Uterus (tissue), 4 donors: Measurements from ENCODE around the gene EMC6. TPM values are rescaled to one million over a fixed set of nuclear protein-coding genes. Genes with fewer than 3 reads are reported as not detected.

Source experiments
- DNase-seq, 2 donors: peaks; one replicate each; pipeline ENCODE4 v3.0.0-alpha.2; 2019 to 2020
- H3K27ac ChIP-seq, 2 donors: fragments of 200-600 bp; sonication (generic); 1 replicate in 1 of 2; 2 replicates in 1 of 2; pipeline ENCODE4 v1.5.1; 2016 to 2018
- H3K27me3 ChIP-seq, 2 donors: fragments of 200-600 bp; sonication (generic); one replicate each; pipeline ENCODE4 v1.5.1; 2018 to 2019; ENCODE audit warnings: control low read depth in 1 of 2
- H3K36me3 ChIP-seq, 2 donors: fragments of 200-600 bp; sonication (generic); one replicate each; pipeline ENCODE4 v1.5.1; 2019; ENCODE audit warnings: control low read depth in 1 of 2
- H3K4me1 ChIP-seq, 2 donors: fragments of 200-600 bp; sonication (generic); one replicate each; pipeline ENCODE4 v1.5.1; 2018 to 2019; ENCODE audit warnings: control low read depth in 1 of 2
- H3K4me3 ChIP-seq, 2 donors: fragments of 200-600 bp; sonication (generic); 1 replicate in 1 of 2; 2 replicates in 1 of 2; pipeline ENCODE4 v1.5.1; 2018 to 2019; ENCODE audit warnings: mild to moderate bottlenecking in 1 of 2
- H3K9me3 ChIP-seq, 2 donors: fragments of 200-600 bp; sonication (generic); one replicate each; pipeline ENCODE4 v1.5.1; 2019; ENCODE audit warnings: control low read depth in 1 of 2
- POLR2A ChIP-seq, 2 donors: fragments of 450-650 bp; IDR thresholded peaks; one replicate each; pipeline ENCODE4 v1.6.1; 2016; ENCODE audit warnings: antibody characterized with exemption in 2 of 2, mild to moderate bottlenecking in 1 of 2, moderate library complexity in 1 of 2
- intact Hi-C: fragments of 100-400 bp; cut with DNase I; formaldehyde crosslinking; loops from one replicate; pipeline ENCODE4 v1.15.1; 2023; ENCODE audit warnings: low total_unique reads
- total RNA-seq, 4 donors: library from RNA; depleted of rRNA in 3 of 4; stranded (reverse); fragments of >200 nt in 3 of 4; gene quantifications; one replicate each; pipeline versions ENCODE4 v1.1.0 to v1.2.4, GENCODE V29; 2014 to 2023
- TF ChIP-seq, protein P1 (sequence below), 4 experiments: fragments of 200-600 bp in 2 of 4; fragments of 450-650 bp in 2 of 4; sonication (generic) in 2 of 4; IDR thresholded peaks; one replicate each; pipeline ENCODE4 v1.5.1; 2016 to 2019; ENCODE audit warnings: antibody characterized with exemption in 4 of 4, mild to moderate bottlenecking in 2 of 4, moderate library complexity in 1 of 4
- donor health status: DM: yes; HTN: yes; CAD: no.

EMC6 gene
- total RNA-seq, 4 donors from 2014 or later: 7.1 to 34.7 (median 22.7) TPM

DNA sequence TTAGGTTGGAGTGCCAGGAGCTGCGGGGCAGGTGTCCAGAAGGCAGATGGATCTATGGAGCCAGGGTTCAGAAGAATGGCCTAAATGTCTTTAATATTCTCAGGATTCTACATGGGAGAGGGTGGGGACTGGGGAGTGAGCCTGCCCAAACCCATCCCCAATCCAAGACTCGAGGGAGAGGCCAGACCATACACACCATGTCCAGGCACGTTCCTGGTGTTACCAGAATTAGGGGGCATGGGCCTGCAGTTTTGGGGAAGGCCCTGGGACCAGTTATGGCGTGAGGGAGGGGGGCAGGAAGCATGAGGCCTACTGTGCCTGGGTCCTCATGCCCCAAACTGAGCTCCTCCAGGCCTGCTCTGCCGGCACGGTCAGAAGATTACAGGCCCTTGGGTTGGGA, 2.1 kb upstream of the EMC6 start:
- intact Hi-C loops: no loop called here
- Histone ChIP-seq H3K27me3 (no peaks in the 10 kb centered on the region), H3K4me1 (peaks cover 9 to 12% of the 10 kb centered on the region in 2 donors), H3K27ac (peak overlapping the region; percentile 97 to 99), H3K36me3 (no peaks in the 10 kb centered on the region), H3K9me3 (no peaks in the 10 kb centered on the region), H3K4me3 (peak overlapping the region in 1 of 2 donors; percentile 96)
- DNase-seq: no peak
- TF ChIP-seq, protein P1, sequence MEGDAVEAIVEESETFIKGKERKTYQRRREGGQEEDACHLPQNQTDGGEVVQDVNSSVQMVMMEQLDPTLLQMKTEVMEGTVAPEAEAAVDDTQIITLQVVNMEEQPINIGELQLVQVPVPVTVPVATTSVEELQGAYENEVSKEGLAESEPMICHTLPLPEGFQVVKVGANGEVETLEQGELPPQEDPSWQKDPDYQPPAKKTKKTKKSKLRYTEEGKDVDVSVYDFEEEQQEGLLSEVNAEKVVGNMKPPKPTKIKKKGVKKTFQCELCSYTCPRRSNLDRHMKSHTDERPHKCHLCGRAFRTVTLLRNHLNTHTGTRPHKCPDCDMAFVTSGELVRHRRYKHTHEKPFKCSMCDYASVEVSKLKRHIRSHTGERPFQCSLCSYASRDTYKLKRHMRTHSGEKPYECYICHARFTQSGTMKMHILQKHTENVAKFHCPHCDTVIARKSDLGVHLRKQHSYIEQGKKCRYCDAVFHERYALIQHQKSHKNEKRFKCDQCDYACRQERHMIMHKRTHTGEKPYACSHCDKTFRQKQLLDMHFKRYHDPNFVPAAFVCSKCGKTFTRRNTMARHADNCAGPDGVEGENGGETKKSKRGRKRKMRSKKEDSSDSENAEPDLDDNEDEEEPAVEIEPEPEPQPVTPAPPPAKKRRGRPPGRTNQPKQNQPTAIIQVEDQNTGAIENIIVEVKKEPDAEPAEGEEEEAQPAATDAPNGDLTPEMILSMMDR (IDR thresholded peaks at IDR 0.05): no peak
- no peak for TF ChIP-seq POLR2A (IDR thresholded peaks at IDR 0.05)

- Histone ChIP-seq H3K4me1 (peaks cover 9 to 12% of the 10 kb centered on the region in 2 donors), H3K36me3 (no peaks in the 10 kb centered on the region), H3K27ac (peak overlapping the region; percentile 97 to 99), H3K27me3 (no peaks in the 10 kb centered on the region), H3K4me3 (peak overlapping the region; percentile 88 to 96), H3K9me3 (no peaks in the 10 kb centered on the region)
- TF ChIP-seq, protein P1 (IDR thresholded peaks at IDR 0.05): no peak
- TF ChIP-seq POLR2A (IDR thresholded peaks at IDR 0.05): no peak
- intact Hi-C loops: no loop called here
- DNase-seq: peak; percentile 91 to 94
These were observed 990 bp upstream of the EMC6 start for GRCh38 chr17:3667366-3668278.

DNA sequence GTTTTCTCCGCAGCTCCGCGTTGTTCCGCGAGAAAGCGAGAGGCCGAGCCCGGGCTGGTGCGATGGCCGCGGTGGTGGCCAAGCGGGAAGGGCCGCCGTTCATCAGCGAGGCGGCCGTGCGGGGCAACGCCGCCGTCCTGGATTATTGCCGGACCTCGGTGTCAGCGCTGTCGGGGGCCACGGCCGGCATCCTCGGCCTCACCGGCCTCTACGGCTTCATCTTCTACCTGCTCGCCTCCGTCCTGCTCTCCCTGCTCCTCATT, 404 bp downstream of the EMC6 start:
- Histone ChIP-seq H3K27me3 (no peaks in the 10 kb centered on the region), H3K4me1 (peaks cover 9 to 12% of the 10 kb centered on the region in 2 donors), H3K4me3 (peak overlapping the region; percentile 88 to 96), H3K36me3 (no peaks in the 10 kb centered on the region), H3K9me3 (no peaks in the 10 kb centered on the region), H3K27ac (peak overlapping the region; percentile 97 to 99)
- DNase-seq: no peak
- intact Hi-C loops: no loop called here
- TF ChIP-seq POLR2A (IDR thresholded peaks at IDR 0.05): no peak
- TF ChIP-seq, protein P1 (IDR thresholded peaks at IDR 0.05): no peak

GRCh38 chr17:3669548-3669947, 936 bp downstream of the EMC6 start:
- DNase-seq: no peak
- no peaks in the 10 kb centered on the region for H3K9me3 ChIP-seq
- H3K27me3 ChIP-seq: no peaks in the 10 kb centered on the region
- H3K4me1 ChIP-seq: peaks cover 9 to 12% of the 10 kb centered on the region in 2 donors
- intact Hi-C loops: no loop called here
- H3K4me3 ChIP-seq: peak overlapping the region; percentile 88 to 96
- TF ChIP-seq POLR2A (IDR thresholded peaks at IDR 0.05): no peak
- TF ChIP-seq, protein P1 (IDR thresholded peaks at IDR 0.05): no peak
- H3K36me3 ChIP-seq: no peaks in the 10 kb centered on the region
- H3K27ac ChIP-seq: peak overlapping the region in 1 of 2 donors; percentile 99

GRCh38 chr17:3672571-3672970, 4.0 kb downstream of the EMC6 start:
- intact Hi-C loops: no loop called here

More at GRCh38 chr17:3672571-3672970, 4.0 kb downstream of the EMC6 start:
- no peaks in the 10 kb centered on the region for H3K27me3 ChIP-seq
- H3K36me3 ChIP-seq: no peaks in the 10 kb centered on the region
- DNase-seq: no peak
- no peak overlapping the region for H3K4me3 ChIP-seq
- no peak overlapping the region for H3K27ac ChIP-seq
- H3K4me1 ChIP-seq: peaks cover 0 to 7% of the 10 kb centered on the region in 2 donors
- no peak for TF ChIP-seq POLR2A (IDR thresholded peaks at IDR 0.05)
- TF ChIP-seq, protein P1 (IDR thresholded peaks at IDR 0.05): no peak
- H3K9me3 ChIP-seq: no peaks in the 10 kb centered on the region
